Mammary epithelial cell (primary cell): Measurements from ENCODE around the gene SEMA4C.

Source experiments
- CTCF ChIP-seq, 2 donors: IDR thresholded peaks in 1 of 2; conservative IDR thresholded peaks in 1 of 2; 2 replicates each; pipeline ENCODE4 v1.5.1; 2011 to 2012; ENCODE audit warnings: inconsistent platforms in 2 of 2, low read length in 2 of 2, mild to moderate bottlenecking in 2 of 2, control low read depth in 1 of 2, low read depth in 1 of 2; ENCODE audit not compliant: insufficient read depth in 1 of 2; ENCODE audit errors: extremely low read depth in 1 of 2
- EZH2 ChIP-seq: IDR thresholded peaks from 2 replicates; pipeline ENCODE4 v1.6.1; 2012; ENCODE audit warnings: low read length, inconsistent platforms, borderline replicate concordance

GRCh38 chr2:96822786-96823185 lies 47.1 kb downstream of the SEMA4C start:
- TF ChIP-seq CTCF (conservative IDR thresholded peaks at IDR 0.05 in 1 of 2, IDR thresholded peaks at IDR 0.05 in 1 of 2; ENCODE audit: extremely low read depth in 1 of 2, insufficient read depth in 1 of 2, low read depth in 1 of 2, low read length in 2 of 2) (no peak), EZH2 (no peak)
